Mesothelial cell of epicardium (in vitro differentiated cells): Measurements from ENCODE around the gene ADCY10. TPM values are rescaled to one million over a fixed set of nuclear protein-coding genes. Genes with fewer than 3 reads are reported as not detected.

Experiments
- DNase-seq, 2 experiments: peaks; one replicate each; pipeline ENCODE4 v3.0.0; 2021; ENCODE audit warnings: low spot score in 2 of 2; ENCODE audit not compliant: unreplicated experiment in 2 of 2
- H3K27ac Mint-ChIP-seq: 2 replicates; pipeline ENCODE4 v1.8.0; 2021; ENCODE audit warnings: mixed read lengths
- H3K27me3 Mint-ChIP-seq: 2 replicates; pipeline ENCODE4 v1.8.0; 2021; ENCODE audit warnings: low read depth, mixed read lengths
- H3K36me3 Mint-ChIP-seq: 2 replicates; pipeline ENCODE4 v1.8.0; 2021; ENCODE audit warnings: mixed read lengths
- H3K4me1 Mint-ChIP-seq: 2 replicates; pipeline ENCODE4 v1.8.0; 2021; ENCODE audit warnings: mixed read lengths
- H3K4me3 Mint-ChIP-seq: 2 replicates; pipeline ENCODE4 v1.8.0; 2021; ENCODE audit warnings: mild to moderate bottlenecking, moderate library complexity, mixed read lengths
- H3K9me3 Mint-ChIP-seq: 2 replicates; pipeline ENCODE4 v1.8.0; 2021; ENCODE audit warnings: mixed read lengths
- CTCF ChIP-seq: fragments of 200-600 bp; sonication (generic); IDR thresholded peaks from one replicate; pipeline ENCODE4 v1.5.0; 2021; ENCODE audit warnings: antibody characterized with exemption; ENCODE audit not compliant: unreplicated experiment
- total RNA-seq: library from RNA; stranded (reverse); gene quantifications from 3 replicates; pipeline ENCODE4 v1.2.1, GENCODE V29; 2021

The ADCY10 gene
- total RNA-seq, 1 donor from 2014 or later = 0.04 TPM

GRCh38 chr1:167764458-167765330 is 149.2 kb downstream of the ADCY10 start:
- no peaks in the 10 kb centered on the region for H3K27me3 Mint-ChIP-seq
- H3K9me3 Mint-ChIP-seq = peaks cover 2% of the 10 kb centered on the region
- DNase-seq = no peak
- peaks cover 11% of the 10 kb centered on the region for H3K4me1 Mint-ChIP-seq
- no peak overlapping the region for H3K27ac Mint-ChIP-seq
- peaks cover 28% of the 10 kb centered on the region for H3K36me3 Mint-ChIP-seq
- no peak overlapping the region for H3K4me3 Mint-ChIP-seq
- TF ChIP-seq CTCF = no peak

GRCh38 chr1:167763525-167764220 is 150.3 kb downstream of the ADCY10 start:
- Mint-ChIP-seq H3K4me3 (no peak overlapping the region), H3K36me3 (peaks cover 23% of the 10 kb centered on the region), H3K9me3 (no peaks in the 10 kb centered on the region), H3K27ac (no peak overlapping the region), H3K4me1 (peaks cover 11% of the 10 kb centered on the region), H3K27me3 (no peaks in the 10 kb centered on the region)
- TF ChIP-seq CTCF = no peak
- DNase-seq = no peak

- Mint-ChIP-seq H3K9me3 (no peaks in the 10 kb centered on the region), H3K27me3 (no peaks in the 10 kb centered on the region), H3K36me3 (peaks cover 14% of the 10 kb centered on the region), H3K4me1 (peaks cover 11% of the 10 kb centered on the region), H3K27ac (peak overlapping the region; percentile 18), H3K4me3 (no peak overlapping the region)
- no peak for DNase-seq
- TF ChIP-seq CTCF = no peak
These were observed 151.7 kb downstream of the ADCY10 start for GRCh38 chr1:167762061-167762746.

- H3K27ac Mint-ChIP-seq = no peak overlapping the region
- DNase-seq = no peak
- no peaks in the 10 kb centered on the region for H3K27me3 Mint-ChIP-seq
- TF ChIP-seq CTCF = no peak
- H3K4me1 Mint-ChIP-seq = peaks cover 16% of the 10 kb centered on the region
- H3K4me3 Mint-ChIP-seq = no peak overlapping the region
- H3K36me3 Mint-ChIP-seq = peaks cover 10% of the 10 kb centered on the region
- no peaks in the 10 kb centered on the region for H3K9me3 Mint-ChIP-seq
These were observed 152.5 kb downstream of the ADCY10 start for GRCh38 chr1:167761400-167761799.

Other genes starting within 250 kb of the ADCY10 start
- gene MPZL1, start 192.2 kb downstream of the ADCY10 start, total RNA-seq = 134 to 154 TPM (median 138 TPM) in 3 replicates
- 34.0 to 34.4 TPM (median 34.0 TPM) in 3 replicates for gene DCAF6, start 22.5 kb upstream of the ADCY10 start, total RNA-seq
- 20.5 to 23.9 TPM (median 21.4 TPM) in 3 replicates for gene MPC2, start 22.9 kb upstream of the ADCY10 start, total RNA-seq
- gene GPR161, start 222.8 kb upstream of the ADCY10 start, total RNA-seq = 34.6 to 36.4 TPM (median 35.1 TPM) in 3 replicates